Measurements from ENCODE around the gene HBG1. TPM values are rescaled to one million over a fixed set of nuclear protein-coding genes. Genes with fewer than 3 reads are reported as not detected.

Gene HBG1
- total and polyA plus RNA-seq, 2 donors (not counting 3 experiments of a cell fraction or from before 2014, with no cell fraction given), result 0.72 TPM; not detected in 1

DNA sequence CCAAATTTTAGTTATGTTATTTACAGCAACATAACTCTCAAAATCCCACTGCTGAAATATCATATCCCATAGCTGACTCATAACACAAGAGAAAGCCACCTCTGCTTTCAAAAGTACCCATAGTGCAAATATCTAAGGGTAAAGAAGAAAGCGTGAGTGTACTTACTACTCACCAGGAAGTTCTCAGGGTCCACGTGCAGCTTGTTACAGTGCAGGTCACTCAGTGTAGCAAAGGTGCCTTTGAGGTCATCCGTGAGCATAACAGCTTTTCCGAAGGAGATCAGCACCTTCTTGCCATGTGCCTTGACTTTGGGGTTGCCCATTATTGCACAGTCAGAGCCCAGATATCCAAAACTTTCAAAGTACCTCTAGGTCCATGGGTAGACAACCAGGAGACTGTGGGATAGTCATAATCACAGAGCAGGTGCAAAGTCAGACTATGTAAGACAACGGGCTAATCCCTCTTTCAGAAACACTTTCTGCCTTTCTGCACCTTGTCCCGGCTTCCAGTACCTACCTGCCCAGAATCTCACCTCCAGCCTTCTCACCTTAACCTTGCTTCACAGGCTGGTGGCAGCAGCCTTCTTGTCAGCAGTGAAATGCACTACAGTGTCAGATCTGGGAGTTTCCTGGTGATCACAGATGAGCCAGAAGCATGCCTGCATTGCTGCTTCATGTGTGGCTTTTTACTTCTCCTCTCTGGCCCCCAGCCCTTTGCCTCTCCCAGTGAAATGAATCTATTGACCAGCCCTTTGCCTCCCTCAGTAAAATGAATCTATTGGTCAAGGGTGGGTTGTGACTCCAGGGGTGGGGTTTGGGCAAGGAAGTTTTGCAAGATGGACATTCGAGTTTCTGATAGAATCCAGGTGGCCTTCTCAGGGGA is 6.5 kb downstream of the HBG1 start:
- dilution Hi-C loops (cut with MboI; ENCODE audit: extremely low pct_ligation_motif_present, low sequenced_read_pairs) (no loop called here), intact Hi-C loops (cut with micrococcal nuclease) (no loop called here)
- DNase-seq (ENCODE audit: low read depth, low spot score), result no peak

More for the DNA sequence above, 6.5 kb downstream of the HBG1 start:
- no peak overlapping the region for H2AFZ ChIP-seq (ENCODE audit: low read depth, low read length)
- H3K36me3 ChIP-seq (ENCODE audit: control insufficient read depth in 2 of 2, extremely low read depth in 1 of 2, insufficient read depth in 2 of 2, low read length in 2 of 2), result no peaks in the 10 kb centered on the region
- TF ChIP-seq EZH2 (IDR thresholded peaks at IDR 0.05; ENCODE audit: borderline replicate concordance, low read depth, low read length, severe bottlenecking) (no peak), GATA2 (IDR thresholded peaks at IDR 0.05; ENCODE audit: insufficient read depth, insufficient read length, low read depth, low read length) (no peak), POLR2A (IDR thresholded peaks at IDR 0.05; ENCODE audit: low read depth, low read length) (no peak), POLR2AphosphoS5 (IDR thresholded peaks at IDR 0.05; ENCODE audit: insufficient read depth, low read depth, low read length) (no peak), FOS (IDR thresholded peaks at IDR 0.05; ENCODE audit: borderline replicate concordance, insufficient read depth, low read length) (no peak), JUN (IDR thresholded peaks at IDR 0.05; ENCODE audit: borderline replicate concordance, insufficient read depth, insufficient read length, low read depth) (no peak), MYC (IDR thresholded peaks at IDR 0.05; ENCODE audit: low read depth, low read length) (no peak)
- TF ChIP-seq, protein P1, sequence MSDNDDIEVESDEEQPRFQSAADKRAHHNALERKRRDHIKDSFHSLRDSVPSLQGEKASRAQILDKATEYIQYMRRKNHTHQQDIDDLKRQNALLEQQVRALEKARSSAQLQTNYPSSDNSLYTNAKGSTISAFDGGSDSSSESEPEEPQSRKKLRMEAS (IDR thresholded peaks at IDR 0.05; ENCODE audit: insufficient read depth, insufficient read length), result no peak
- TF ChIP-seq, protein P2, sequence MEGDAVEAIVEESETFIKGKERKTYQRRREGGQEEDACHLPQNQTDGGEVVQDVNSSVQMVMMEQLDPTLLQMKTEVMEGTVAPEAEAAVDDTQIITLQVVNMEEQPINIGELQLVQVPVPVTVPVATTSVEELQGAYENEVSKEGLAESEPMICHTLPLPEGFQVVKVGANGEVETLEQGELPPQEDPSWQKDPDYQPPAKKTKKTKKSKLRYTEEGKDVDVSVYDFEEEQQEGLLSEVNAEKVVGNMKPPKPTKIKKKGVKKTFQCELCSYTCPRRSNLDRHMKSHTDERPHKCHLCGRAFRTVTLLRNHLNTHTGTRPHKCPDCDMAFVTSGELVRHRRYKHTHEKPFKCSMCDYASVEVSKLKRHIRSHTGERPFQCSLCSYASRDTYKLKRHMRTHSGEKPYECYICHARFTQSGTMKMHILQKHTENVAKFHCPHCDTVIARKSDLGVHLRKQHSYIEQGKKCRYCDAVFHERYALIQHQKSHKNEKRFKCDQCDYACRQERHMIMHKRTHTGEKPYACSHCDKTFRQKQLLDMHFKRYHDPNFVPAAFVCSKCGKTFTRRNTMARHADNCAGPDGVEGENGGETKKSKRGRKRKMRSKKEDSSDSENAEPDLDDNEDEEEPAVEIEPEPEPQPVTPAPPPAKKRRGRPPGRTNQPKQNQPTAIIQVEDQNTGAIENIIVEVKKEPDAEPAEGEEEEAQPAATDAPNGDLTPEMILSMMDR (IDR thresholded peaks at IDR 0.05; ENCODE audit: extremely low read depth in 1 of 2, insufficient read depth in 1 of 2, low read depth in 1 of 2, low read length in 2 of 2), result no peak
- H3K27ac ChIP-seq (ENCODE audit: insufficient read depth, low read depth, low read length), result no peak overlapping the region
- no peak overlapping the region for H3K4me2 ChIP-seq (ENCODE audit: insufficient read depth, low read length)
- H3K9me1 ChIP-seq (replicated peaks; ENCODE audit: control insufficient read depth, extremely low read depth, insufficient read depth, low read length), result no peaks in the 10 kb centered on the region
- no peaks in the 10 kb centered on the region for H4K20me1 ChIP-seq (replicated peaks; ENCODE audit: control insufficient read depth, extremely low read depth, insufficient read depth, low read length)
- H3K9ac ChIP-seq (replicated peaks; ENCODE audit: extremely low read depth, insufficient read depth, low read length), result no peak overlapping the region
- H3K9me3 ChIP-seq (replicated peaks; ENCODE audit: control insufficient read depth, insufficient read depth, low read length), result no peaks in the 10 kb centered on the region
- ChIA-PET CTCF (no interaction called here), POLR2A (no interaction called here)
- H3K4me1 ChIP-seq (ENCODE audit: control insufficient read depth, extremely low read depth, insufficient read depth, low read length), result no peaks in the 10 kb centered on the region
- no TSS peak for BruUV-seq (replicated peaks)
- H3K27me3 ChIP-seq (ENCODE audit: control insufficient read depth in 2 of 2, insufficient read depth in 2 of 2, low read length in 2 of 2), result no peaks in the 10 kb centered on the region
- no peaks in the 10 kb centered on the region for H3K79me2 ChIP-seq (ENCODE audit: control insufficient read depth, insufficient read depth, low read length)
- no peak for FAIRE-seq
- no peak overlapping the region for H3K4me3 ChIP-seq (replicated peaks in 1 of 3; ENCODE audit: insufficient read depth in 1 of 3, low read depth in 1 of 3, low read length in 3 of 3)

All from endothelial cell of umbilical vein (primary cell).